Measurements from ENCODE around the gene COL5A2.

DNA sequence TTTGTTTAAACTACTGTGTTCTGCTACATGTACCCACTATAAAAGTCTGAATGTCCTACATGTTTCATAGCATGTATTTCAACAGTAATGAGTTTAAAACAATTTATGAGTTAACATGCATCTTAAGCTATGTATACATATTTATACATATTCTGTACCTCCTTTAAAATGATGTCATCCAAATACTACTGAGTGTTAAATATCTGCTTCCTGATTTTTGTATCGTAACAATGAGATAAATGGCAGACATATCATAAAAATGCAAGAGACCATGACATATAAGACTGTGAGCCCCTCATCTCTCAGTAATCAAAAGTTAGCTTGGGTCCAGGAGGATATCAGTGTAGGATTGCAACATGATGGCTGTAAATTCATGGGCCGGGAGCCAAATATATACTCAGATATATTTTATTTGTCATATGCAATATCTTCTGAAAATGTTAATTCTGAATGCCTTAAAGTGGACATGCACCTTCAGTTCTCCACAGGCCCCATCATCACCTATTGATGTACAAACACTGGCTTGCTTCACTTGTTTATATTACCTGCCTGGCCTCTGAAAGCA lies 3.6 kb downstream of the COL5A2 start:
- TF ChIP-seq, protein P1, sequence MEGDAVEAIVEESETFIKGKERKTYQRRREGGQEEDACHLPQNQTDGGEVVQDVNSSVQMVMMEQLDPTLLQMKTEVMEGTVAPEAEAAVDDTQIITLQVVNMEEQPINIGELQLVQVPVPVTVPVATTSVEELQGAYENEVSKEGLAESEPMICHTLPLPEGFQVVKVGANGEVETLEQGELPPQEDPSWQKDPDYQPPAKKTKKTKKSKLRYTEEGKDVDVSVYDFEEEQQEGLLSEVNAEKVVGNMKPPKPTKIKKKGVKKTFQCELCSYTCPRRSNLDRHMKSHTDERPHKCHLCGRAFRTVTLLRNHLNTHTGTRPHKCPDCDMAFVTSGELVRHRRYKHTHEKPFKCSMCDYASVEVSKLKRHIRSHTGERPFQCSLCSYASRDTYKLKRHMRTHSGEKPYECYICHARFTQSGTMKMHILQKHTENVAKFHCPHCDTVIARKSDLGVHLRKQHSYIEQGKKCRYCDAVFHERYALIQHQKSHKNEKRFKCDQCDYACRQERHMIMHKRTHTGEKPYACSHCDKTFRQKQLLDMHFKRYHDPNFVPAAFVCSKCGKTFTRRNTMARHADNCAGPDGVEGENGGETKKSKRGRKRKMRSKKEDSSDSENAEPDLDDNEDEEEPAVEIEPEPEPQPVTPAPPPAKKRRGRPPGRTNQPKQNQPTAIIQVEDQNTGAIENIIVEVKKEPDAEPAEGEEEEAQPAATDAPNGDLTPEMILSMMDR (IDR thresholded peaks at IDR 0.05; ENCODE audit: poor library complexity, severe bottlenecking), result no peak
- TF ChIP-seq POLR2AphosphoS5 (IDR thresholded peaks at IDR 0.05) (no peak), EZH2 (IDR thresholded peaks at IDR 0.05; ENCODE audit: borderline replicate concordance, insufficient read depth, low read length, poor library complexity, severe bottlenecking) (no peak), TAF1 (IDR thresholded peaks at IDR 0.05; ENCODE audit: low read depth) (no peak)
